H1 (cell line): ENCODE data around the gene CLPTM1L. TPM values are rescaled to one million over a fixed set of nuclear protein-coding genes. Genes with fewer than 3 reads are reported as not detected.

Source experiments
- CTCF ChIA-PET: fragments of 300-600 bp; sonication (Branson Sonifier 250); formaldehyde crosslinking; loops from one replicate; lab custom pipeline; 2021; ENCODE audit not compliant: partially characterized antibody; lab: Charles Lee
- POLR2A ChIA-PET: fragments of 300-600 bp; sonication (Branson Sonifier 250); formaldehyde crosslinking; loops from one replicate; lab custom pipeline; 2021; ENCODE audit warnings: inconsistent platforms; ENCODE audit not compliant: partially characterized antibody; lab: Charles Lee
- DNase-seq, 2 experiments: peaks; one replicate each; pipeline versions ENCODE4 v3.0.0 to v3.0.0-alpha.2; 2010 to 2022; ENCODE audit warnings: low spot score in 2 of 2, low read depth in 1 of 2, mixed read lengths in 1 of 2
- FAIRE-seq: peaks from 2 replicates; lab custom pipeline; 2011; peaks lifted over from hg19 to GRCh38; lab: Jason Lieb, UNC
- H2AFZ ChIP-seq: 2 replicates; pipeline ENCODE4 v1.8.1; 2012; ENCODE audit warnings: low read length, inconsistent platforms
- H2AK5ac ChIP-seq: 2 replicates; pipeline ENCODE4 v1.6.1; 2013; ENCODE audit warnings: low read depth, low read length
- H2BK120ac ChIP-seq: replicated peaks from 2 replicates; pipeline ENCODE3; 2013; ENCODE audit warnings: low read depth, low read length, inconsistent platforms
- H2BK12ac ChIP-seq: 2 replicates; pipeline ENCODE4 v1.6.1; 2013; ENCODE audit warnings: low read depth, low read length
- H2BK15ac ChIP-seq: 2 replicates; pipeline ENCODE4 v1.6.1; 2013; ENCODE audit warnings: low read length
- H2BK20ac ChIP-seq: 2 replicates; pipeline ENCODE4 v1.6.1; 2013; ENCODE audit warnings: low read length
- H2BK5ac ChIP-seq: 2 replicates; pipeline ENCODE4 v1.6.1; 2013; ENCODE audit warnings: low read depth, low read length
- H3K14ac ChIP-seq: 2 replicates; pipeline ENCODE4 v1.6.1; 2013; ENCODE audit warnings: inconsistent platforms; ENCODE audit not compliant: insufficient read length
- H3K18ac ChIP-seq: 2 replicates; pipeline ENCODE4 v1.6.1; 2013; ENCODE audit warnings: low read length; ENCODE audit errors: extremely low read depth
- H3K23ac ChIP-seq: 2 replicates; pipeline ENCODE4 v1.6.1; 2013; ENCODE audit warnings: inconsistent platforms; ENCODE audit not compliant: insufficient read length
- H3K23me2 ChIP-seq: 2 replicates; pipeline ENCODE4 v1.6.1; 2013; ENCODE audit warnings: low read depth, low read length
- H3K27ac ChIP-seq: 2 replicates; pipeline ENCODE4 v1.6.1; 2011; ENCODE audit warnings: low read depth, low read length, inconsistent platforms
- H3K27me3 ChIP-seq, 4 experiments: replicated peaks in 1 of 4; 1 replicate in 1 of 4; 2 replicates in 3 of 4; pipeline versions ENCODE4 v1.6.1 to v1.8.1; 2011 to 2013; ENCODE audit warnings: low read length in 3 of 4, mild to moderate bottlenecking in 3 of 4, inconsistent platforms in 2 of 4, mixed read lengths in 2 of 4, moderate library complexity in 1 of 4; ENCODE audit not compliant: control insufficient read depth in 3 of 4, insufficient read depth in 3 of 4; ENCODE audit errors: extremely low read depth in 1 of 4
- H3K36me3 ChIP-seq, 4 experiments: 2 replicates each; pipeline versions ENCODE4 v1.6.1 to v1.8.1; 2011 to 2013; ENCODE audit warnings: mild to moderate bottlenecking in 4 of 4, low read length in 3 of 4, moderate library complexity in 2 of 4, control low read depth in 1 of 4, inconsistent platforms in 1 of 4; ENCODE audit not compliant: insufficient read depth in 4 of 4, control insufficient read depth in 2 of 4
- H3K4ac ChIP-seq: replicated peaks from 2 replicates; pipeline ENCODE3; 2013; ENCODE audit warnings: low read length, low read depth, mixed read lengths, inconsistent platforms; ENCODE audit not compliant: insufficient read length
- H3K4me1 ChIP-seq, 4 experiments: replicated peaks in 1 of 4; 1 replicate in 1 of 4; 2 replicates in 3 of 4; pipeline versions ENCODE4 v1.6.1 to v1.8.1; 2011 to 2013; ENCODE audit warnings: low read length in 3 of 4, inconsistent platforms in 2 of 4, mixed read lengths in 1 of 4; ENCODE audit not compliant: insufficient read depth in 4 of 4, control insufficient read depth in 3 of 4
- H3K4me2 ChIP-seq, 2 experiments: 2 replicates each; pipeline versions ENCODE4 v1.6.1 to v1.8.1; 2011 to 2013; ENCODE audit warnings: low read depth in 2 of 2, low read length in 2 of 2, control low read depth in 1 of 2, inconsistent platforms in 1 of 2, mild to moderate bottlenecking in 1 of 2; ENCODE audit not compliant: insufficient read depth in 1 of 2
- H3K4me3 ChIP-seq, 4 experiments: fragments of 200-600, 300-600 bp in 1 of 4; sonication (generic), shearing (Covaris generic), sonication (Bioruptor Twin) in 1 of 4; 2 replicates each; pipeline versions ENCODE4 v1.5.1 to v1.8.1; 2011 to 2016; ENCODE audit warnings: low read length in 4 of 4, low read depth in 3 of 4, control low read depth in 2 of 4, inconsistent platforms in 2 of 4, mild to moderate bottlenecking in 2 of 4, mixed read lengths in 1 of 4, moderate library complexity in 1 of 4; ENCODE audit not compliant: insufficient read depth in 2 of 4; ENCODE audit errors: extremely low read depth in 1 of 4
- H3K56ac ChIP-seq: replicated peaks from 2 replicates; pipeline ENCODE3; 2013; ENCODE audit warnings: low read depth, mild to moderate bottlenecking, mixed read lengths, low read length, inconsistent platforms; ENCODE audit not compliant: insufficient read length
- H3K79me1 ChIP-seq: 2 replicates; pipeline ENCODE4 v1.6.1; 2013; ENCODE audit warnings: low read depth, low read length, control low read depth
- H3K79me2 ChIP-seq, 2 experiments: 2 replicates each; pipeline versions ENCODE4 v1.6.1 to v1.8.1; 2012 to 2013; ENCODE audit warnings: low read length in 2 of 2, mild to moderate bottlenecking in 2 of 2, inconsistent platforms in 1 of 2; ENCODE audit not compliant: insufficient read depth in 2 of 2, control insufficient read depth in 1 of 2
- H3K9ac ChIP-seq, 4 experiments: replicated peaks in 1 of 4; 1 replicate in 1 of 4; 2 replicates in 3 of 4; pipeline versions ENCODE4 v1.6.1 to v1.8.1; 2011 to 2013; ENCODE audit warnings: low read depth in 3 of 4, low read length in 3 of 4, control low read depth in 2 of 4, mild to moderate bottlenecking in 2 of 4, moderate library complexity in 2 of 4, inconsistent platforms in 1 of 4; ENCODE audit errors: extremely low read depth in 1 of 4
- H3K9me3 ChIP-seq, 2 experiments: 2 replicates each; pipeline versions ENCODE4 v1.6.1 to v1.8.1; 2012 to 2013; ENCODE audit warnings: mild to moderate bottlenecking in 2 of 2, moderate library complexity in 2 of 2, control low read depth in 1 of 2, inconsistent platforms in 1 of 2, low read depth in 1 of 2, low read length in 1 of 2, mixed read lengths in 1 of 2; ENCODE audit not compliant: insufficient read depth in 2 of 2
- H4K20me1 ChIP-seq, 2 experiments: replicated peaks in 1 of 2; 2 replicates each; pipeline versions ENCODE3 to v1.8.1; 2011 to 2013; ENCODE audit warnings: inconsistent platforms in 2 of 2, low read length in 2 of 2, mild to moderate bottlenecking in 1 of 2; ENCODE audit not compliant: insufficient read depth in 2 of 2, control insufficient read depth in 1 of 2
- H4K5ac ChIP-seq: 2 replicates; pipeline ENCODE4 v1.6.1; 2013; ENCODE audit warnings: low read length, low read depth, mixed read lengths, inconsistent platforms; ENCODE audit not compliant: insufficient read length
- H4K8ac ChIP-seq: 2 replicates; pipeline ENCODE4 v1.8.0; 2013; ENCODE audit warnings: mild to moderate bottlenecking, moderate library complexity, low read length, inconsistent platforms; ENCODE audit not compliant: insufficient read depth; ENCODE audit errors: extremely low read depth
- H4K91ac ChIP-seq: replicated peaks from 2 replicates; pipeline ENCODE3; 2013; ENCODE audit warnings: low read length, mixed read lengths, inconsistent platforms; ENCODE audit not compliant: insufficient read length
- ASH2L ChIP-seq: fragments of 200-600, 300-600 bp; sonication (generic); IDR thresholded peaks from one replicate; pipeline ENCODE4 v1.7.1; 2017; ENCODE audit warnings: low read length
- JUND ChIP-seq: IDR thresholded peaks from 2 replicates; pipeline ENCODE4 v1.6.1; 2011; ENCODE audit warnings: mild to moderate bottlenecking, improper control_type of control experiment, low read length
- POLR2A ChIP-seq, 2 experiments: IDR thresholded peaks; 1 replicate in 1 of 2; 2 replicates in 1 of 2; pipeline ENCODE4 v1.6.1; 2011; ENCODE audit warnings: low read depth in 2 of 2, low read length in 2 of 2, mild to moderate bottlenecking in 2 of 2; ENCODE audit errors: control extremely low read depth in 1 of 2
- RFX5 ChIP-seq: IDR thresholded peaks from 2 replicates; pipeline ENCODE4 v1.6.1; 2011; ENCODE audit warnings: low read depth, low read length, improper control_type of control experiment, borderline replicate concordance
- RXRA ChIP-seq: IDR thresholded peaks from 2 replicates; pipeline ENCODE4 v1.6.1; 2011; ENCODE audit warnings: low read depth, mild to moderate bottlenecking, low read length, moderate library complexity; ENCODE audit not compliant: insufficient read depth
- SP1 ChIP-seq: IDR thresholded peaks from 2 replicates; pipeline ENCODE4 v1.6.1; 2011; ENCODE audit warnings: low read depth, low read length
- SP4 ChIP-seq: IDR thresholded peaks from 2 replicates; pipeline ENCODE4 v1.6.1; 2012; ENCODE audit warnings: low read length, inconsistent platforms
- WGBS, 2 experiments: shearing (Covaris generic) in 1 of 2; methylation state at CpG; one replicate each; pipeline versions ENCODE4 v1.1.6 to v1.1.7; 2013 to 2015; ENCODE audit warnings: low lambda C conversion rate in 2 of 2, mixed read lengths in 2 of 2, inconsistent platforms in 1 of 2, low coverage in 1 of 2, missing lambda C conversion rate in 1 of 2; ENCODE audit not compliant: insufficient replicate concordance in 2 of 2, insufficient coverage in 1 of 2, insufficient read length in 1 of 2; ENCODE audit errors: extremely low coverage in 1 of 2, missing lambda C conversion rate in 1 of 2; 5-methylcytosine and 5-hydroxymethylcytosine counted together
- polyA plus RNA-seq, 7 experiments: library from polyadenylated mRNA; depleted of rRNA in 3 of 7; stranded (reverse) in 5 of 7; unstranded in 2 of 7; fragments of >200 nt in 5 of 7; fragments of 200-250 nt in 2 of 7; gene quantifications; 1 replicate in 5 of 7; 2 replicates in 1 of 7; 4 replicates in 1 of 7; pipeline versions ENCODE4 v1.2.1 to v1.2.3, GENCODE V29; 2011 to 2013; ENCODE audit warnings: missing spikeins in 2 of 7, mixed read lengths in 2 of 7
- total RNA-seq: library from RNA; stranded (reverse); fragmentation: NEBNext Ultra II Directional; extraction: Animal tissue kit (Norgen Biotek cat#: 25700); gene quantifications from 2 replicates; pipeline ENCODE4 v1.2.1, GENCODE V29; 2021
- TF ChIP-seq, protein P1 (sequence below), 3 experiments: IDR thresholded peaks; 1 replicate in 2 of 3; 2 replicates in 1 of 3; pipeline versions ENCODE4 v1.5.1 to v1.6.1; 2011; ENCODE audit warnings: low read length in 3 of 3, mild to moderate bottlenecking in 3 of 3, inconsistent platforms in 2 of 3, low read depth in 1 of 3, moderate library complexity in 1 of 3; ENCODE audit not compliant: insufficient read depth in 1 of 3; ENCODE audit errors: control extremely low read depth in 1 of 3
- TF ChIP-seq, protein P2 (sequence below): IDR thresholded peaks from 2 replicates; pipeline ENCODE4 v1.6.1; 2011; ENCODE audit warnings: low read depth, mild to moderate bottlenecking, low read length; ENCODE audit not compliant: insufficient read depth

CLPTM1L gene
- total and polyA plus RNA-seq, 2 of the 8 experiments (the other 6 are each of a cell fraction or from before 2014, with no cell fraction given), result 102 to 119 TPM

DNA sequence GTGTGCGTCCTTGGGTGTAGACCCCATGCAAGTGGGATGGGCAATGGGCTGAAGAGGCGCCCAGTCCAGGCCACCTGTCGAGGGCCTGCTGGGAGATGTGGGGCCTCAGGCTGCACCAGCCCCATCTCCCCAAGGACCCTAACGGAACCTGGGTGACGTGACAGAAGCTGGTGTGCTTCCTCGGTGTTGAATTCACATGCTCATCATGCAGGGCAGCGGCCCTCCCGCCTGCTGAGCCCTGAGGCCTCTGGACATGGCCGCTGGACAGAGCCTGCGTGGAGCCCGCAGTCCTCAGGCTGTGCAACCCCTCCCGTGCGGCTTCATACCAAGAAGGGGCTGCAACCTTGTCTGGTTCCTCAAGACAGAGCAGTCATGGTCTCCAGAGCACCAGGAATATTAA lies 76.8 kb downstream of the CLPTM1L start:
- Histone ChIP-seq H2BK5ac (no peak overlapping the region), H3K4me2 (no peak overlapping the region), H3K27me3 (no peaks in the 10 kb centered on the region), H3K56ac (no peak overlapping the region), H3K23me2 (no peaks in the 10 kb centered on the region), H3K79me2 (no peaks in the 10 kb centered on the region), H4K5ac (no peak overlapping the region), H2BK12ac (no peak overlapping the region), H4K20me1 (peaks cover 0 to 2% of the 10 kb centered on the region in 2 experiments), H3K14ac (no peak overlapping the region), H2AK5ac (no peak overlapping the region), H3K4me1 (no peaks in the 10 kb centered on the region), H4K91ac (no peak overlapping the region), H2BK20ac (no peak overlapping the region), H3K4me3 (no peak overlapping the region), H3K27ac (no peak overlapping the region), H3K4ac (no peak overlapping the region), H3K23ac (no peak overlapping the region), H3K79me1 (no peaks in the 10 kb centered on the region), H3K9ac (no peak overlapping the region), H2BK120ac (no peak overlapping the region), H3K18ac (no peak overlapping the region), H3K9me3 (peaks cover 6 to 26% of the 10 kb centered on the region in 2 experiments; a peak in 3 of 4 replicates), H2BK15ac (no peak overlapping the region), H4K8ac (no peak overlapping the region), H3K36me3 (peaks cover 2 to 45% (median 10%) of the 10 kb centered on the region in 4 experiments; a peak in 6 of 8 replicates), H2AFZ (no peak overlapping the region)
- POLR2A ChIA-PET, result interaction anchor here (0.6 kb wide), 1 partner anchor 15 kb away, joined by 3 read pairs; no protein-coding TSS in a partner anchor
- CTCF ChIA-PET, result no interaction called here
- TF ChIP-seq, protein P1, sequence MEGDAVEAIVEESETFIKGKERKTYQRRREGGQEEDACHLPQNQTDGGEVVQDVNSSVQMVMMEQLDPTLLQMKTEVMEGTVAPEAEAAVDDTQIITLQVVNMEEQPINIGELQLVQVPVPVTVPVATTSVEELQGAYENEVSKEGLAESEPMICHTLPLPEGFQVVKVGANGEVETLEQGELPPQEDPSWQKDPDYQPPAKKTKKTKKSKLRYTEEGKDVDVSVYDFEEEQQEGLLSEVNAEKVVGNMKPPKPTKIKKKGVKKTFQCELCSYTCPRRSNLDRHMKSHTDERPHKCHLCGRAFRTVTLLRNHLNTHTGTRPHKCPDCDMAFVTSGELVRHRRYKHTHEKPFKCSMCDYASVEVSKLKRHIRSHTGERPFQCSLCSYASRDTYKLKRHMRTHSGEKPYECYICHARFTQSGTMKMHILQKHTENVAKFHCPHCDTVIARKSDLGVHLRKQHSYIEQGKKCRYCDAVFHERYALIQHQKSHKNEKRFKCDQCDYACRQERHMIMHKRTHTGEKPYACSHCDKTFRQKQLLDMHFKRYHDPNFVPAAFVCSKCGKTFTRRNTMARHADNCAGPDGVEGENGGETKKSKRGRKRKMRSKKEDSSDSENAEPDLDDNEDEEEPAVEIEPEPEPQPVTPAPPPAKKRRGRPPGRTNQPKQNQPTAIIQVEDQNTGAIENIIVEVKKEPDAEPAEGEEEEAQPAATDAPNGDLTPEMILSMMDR (IDR thresholded peaks at IDR 0.05; ENCODE audit: control extremely low read depth in 1 of 3, insufficient read depth in 1 of 3, low read depth in 1 of 3, low read length in 3 of 3), result no peak
- TF ChIP-seq, protein P2, sequence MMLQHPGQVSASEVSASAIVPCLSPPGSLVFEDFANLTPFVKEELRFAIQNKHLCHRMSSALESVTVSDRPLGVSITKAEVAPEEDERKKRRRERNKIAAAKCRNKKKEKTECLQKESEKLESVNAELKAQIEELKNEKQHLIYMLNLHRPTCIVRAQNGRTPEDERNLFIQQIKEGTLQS, result no peak
- TF ChIP-seq JUND (no peak), POLR2A (IDR thresholded peaks at IDR 0.05; ENCODE audit: control extremely low read depth in 1 of 2, low read depth in 2 of 2, low read length in 2 of 2) (no peak), RFX5 (no peak), ASH2L (no peak), SP4 (no peak), SP1 (no peak), RXRA (no peak)
- FAIRE-seq (no peak), DNase-seq (no peak)
- 92% methylated on average over 12 of the region's 13 CpGs; no CpG with 5 or more reads in 1 of the 2 experiments for WGBS, 2 experiments
